ENCODE data around the gene FGF3. TPM values are rescaled to one million over a fixed set of nuclear protein-coding genes. Genes with fewer than 3 reads are reported as not detected.
A peak's percentile ranks its signal among the peaks of the same experiment; 100 is the strongest.

The FGF3 gene
- total and polyA plus RNA-seq, 10 of the 15 experiments (the other 5 are each of a cell fraction or from before 2014, with no cell fraction given): not detected

DNA sequence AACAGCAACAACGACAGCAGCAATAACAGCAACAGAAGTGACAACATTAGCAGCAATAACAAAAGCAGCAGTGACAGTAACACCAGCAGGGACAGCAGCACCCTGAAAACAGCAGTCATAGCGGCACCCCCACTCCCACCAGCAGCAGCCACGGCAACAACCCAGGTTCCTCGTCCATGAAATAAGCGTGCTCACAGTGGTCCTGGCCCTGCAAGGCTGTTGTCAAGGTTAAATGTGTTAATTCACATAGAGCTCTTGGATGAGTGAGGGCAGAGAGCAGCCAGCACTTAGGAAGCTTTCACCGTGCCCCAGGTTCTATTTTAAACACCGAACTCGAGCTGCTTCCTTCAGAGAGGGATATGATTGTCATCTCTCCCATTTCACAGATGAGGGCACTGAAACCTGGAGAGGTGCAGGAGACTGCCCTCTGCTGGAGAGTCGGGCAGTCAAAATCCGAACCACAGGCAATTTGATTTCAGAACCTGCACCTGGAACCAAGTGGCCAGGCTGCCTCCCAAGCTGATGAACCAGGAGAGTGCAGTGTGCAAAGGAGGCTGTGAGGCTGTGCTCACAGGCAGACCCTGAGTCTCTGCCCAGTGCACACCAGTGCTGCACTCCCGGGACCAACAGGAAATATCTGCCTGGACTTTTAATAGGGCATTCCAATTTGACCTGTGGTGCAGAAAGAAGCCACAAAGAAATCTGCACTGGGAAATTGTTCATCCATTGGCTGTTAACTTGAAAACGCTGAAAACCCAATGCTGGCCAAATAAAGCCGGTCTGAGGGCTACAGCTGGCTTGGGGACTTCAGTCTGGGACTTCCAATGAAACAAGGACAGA lies 22.9 kb upstream of the FGF3 start (continued):
- TF ChIP-seq, protein P1, sequence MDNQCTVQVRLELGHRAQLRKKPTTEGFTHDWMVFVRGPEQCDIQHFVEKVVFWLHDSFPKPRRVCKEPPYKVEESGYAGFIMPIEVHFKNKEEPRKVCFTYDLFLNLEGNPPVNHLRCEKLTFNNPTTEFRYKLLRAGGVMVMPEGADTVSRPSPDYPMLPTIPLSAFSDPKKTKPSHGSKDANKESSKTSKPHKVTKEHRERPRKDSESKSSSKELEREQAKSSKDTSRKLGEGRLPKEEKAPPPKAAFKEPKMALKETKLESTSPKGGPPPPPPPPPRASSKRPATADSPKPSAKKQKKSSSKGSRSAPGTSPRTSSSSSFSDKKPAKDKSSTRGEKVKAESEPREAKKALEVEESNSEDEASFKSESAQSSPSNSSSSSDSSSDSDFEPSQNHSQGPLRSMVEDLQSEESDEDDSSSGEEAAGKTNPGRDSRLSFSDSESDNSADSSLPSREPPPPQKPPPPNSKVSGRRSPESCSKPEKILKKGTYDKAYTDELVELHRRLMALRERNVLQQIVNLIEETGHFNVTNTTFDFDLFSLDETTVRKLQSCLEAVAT (IDR thresholded peaks at IDR 0.05): no peak
- TF ChIP-seq GATAD2B (conservative IDR thresholded peaks at IDR 0.05; ENCODE audit: low read depth) (no peak), ZZZ3 (IDR thresholded peaks at IDR 0.05; ENCODE audit: control insufficient read depth, insufficient read length, low read depth) (no peak), MYC (IDR thresholded peaks at IDR 0.05; ENCODE audit: insufficient read depth, insufficient read length, insufficient replicate concordance, low read length, severe bottlenecking) (no peak), MTA3 (IDR thresholded peaks at IDR 0.05; ENCODE audit: borderline replicate concordance, low read length) (no peak), BHLHE40 (IDR thresholded peaks at IDR 0.05; ENCODE audit: borderline replicate concordance in 1 of 2, low read depth in 2 of 2, low read length in 1 of 2) (no peak), NFYA (IDR thresholded peaks at IDR 0.05; ENCODE audit: borderline replicate concordance, low read depth, low read length) (no peak), HDAC2 (IDR thresholded peaks at IDR 0.05) (no peak), JUND (IDR thresholded peaks at IDR 0.05; ENCODE audit: low read depth, low read length) (no peak), RELA (IDR thresholded peaks at IDR 0.05; ENCODE audit: borderline replicate concordance, partially characterized antibody) (no peak), GABPA (IDR thresholded peaks at IDR 0.05; ENCODE audit: low read depth) (no peak)
- TF ChIP-seq, protein P2, sequence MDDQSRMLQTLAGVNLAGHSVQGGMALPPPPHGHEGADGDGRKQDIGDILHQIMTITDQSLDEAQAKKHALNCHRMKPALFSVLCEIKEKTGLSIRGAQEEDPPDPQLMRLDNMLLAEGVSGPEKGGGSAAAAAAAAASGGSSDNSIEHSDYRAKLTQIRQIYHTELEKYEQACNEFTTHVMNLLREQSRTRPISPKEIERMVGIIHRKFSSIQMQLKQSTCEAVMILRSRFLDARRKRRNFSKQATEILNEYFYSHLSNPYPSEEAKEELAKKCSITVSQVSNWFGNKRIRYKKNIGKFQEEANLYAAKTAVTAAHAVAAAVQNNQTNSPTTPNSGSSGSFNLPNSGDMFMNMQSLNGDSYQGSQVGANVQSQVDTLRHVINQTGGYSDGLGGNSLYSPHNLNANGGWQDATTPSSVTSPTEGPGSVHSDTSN (IDR thresholded peaks at IDR 0.05; ENCODE audit: insufficient replicate concordance, low read depth, low read length): no peak
- TF ChIP-seq, protein P3, sequence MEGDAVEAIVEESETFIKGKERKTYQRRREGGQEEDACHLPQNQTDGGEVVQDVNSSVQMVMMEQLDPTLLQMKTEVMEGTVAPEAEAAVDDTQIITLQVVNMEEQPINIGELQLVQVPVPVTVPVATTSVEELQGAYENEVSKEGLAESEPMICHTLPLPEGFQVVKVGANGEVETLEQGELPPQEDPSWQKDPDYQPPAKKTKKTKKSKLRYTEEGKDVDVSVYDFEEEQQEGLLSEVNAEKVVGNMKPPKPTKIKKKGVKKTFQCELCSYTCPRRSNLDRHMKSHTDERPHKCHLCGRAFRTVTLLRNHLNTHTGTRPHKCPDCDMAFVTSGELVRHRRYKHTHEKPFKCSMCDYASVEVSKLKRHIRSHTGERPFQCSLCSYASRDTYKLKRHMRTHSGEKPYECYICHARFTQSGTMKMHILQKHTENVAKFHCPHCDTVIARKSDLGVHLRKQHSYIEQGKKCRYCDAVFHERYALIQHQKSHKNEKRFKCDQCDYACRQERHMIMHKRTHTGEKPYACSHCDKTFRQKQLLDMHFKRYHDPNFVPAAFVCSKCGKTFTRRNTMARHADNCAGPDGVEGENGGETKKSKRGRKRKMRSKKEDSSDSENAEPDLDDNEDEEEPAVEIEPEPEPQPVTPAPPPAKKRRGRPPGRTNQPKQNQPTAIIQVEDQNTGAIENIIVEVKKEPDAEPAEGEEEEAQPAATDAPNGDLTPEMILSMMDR (IDR thresholded peaks at IDR 0.05 in 2 of 3, conservative IDR thresholded peaks at IDR 0.05 in 1 of 3; ENCODE audit: control insufficient read depth in 2 of 3, extremely low read depth in 1 of 3, insufficient read depth in 1 of 3, low read depth in 3 of 3, low read length in 3 of 3): peak; percentile 41 to 50 (median 46)
